Central memory CD8-positive, alpha-beta T cell (primary cell): ENCODE results near the gene CENPE.

Experiments
- ATAC-seq: fragments of 150-1000 bp; cut with Tn5 transposase; replicated peaks from 2 replicates; pipeline ENCODE4 v1.10.0; 2022; ENCODE audit warnings: mild to moderate bottlenecking, moderate FRiP score, moderate number of reproducible peaks; ENCODE audit not compliant: poor library complexity, severe bottlenecking; ENCODE audit errors: extremely low read depth
- DNase-seq, 2 donors: peaks; one replicate each; pipeline ENCODE4 v3.0.0; 2021; ENCODE audit warnings: low spot score in 2 of 2
- H3K27ac Mint-ChIP-seq: one replicate; pipeline ENCODE4 v1.8.0; 2022; ENCODE audit warnings: low read depth, mild to moderate bottlenecking, moderate library complexity, mixed read lengths
- H3K27me3 Mint-ChIP-seq: one replicate; pipeline ENCODE4 v1.8.0; 2022; ENCODE audit warnings: mixed read lengths
- H3K36me3 Mint-ChIP-seq: one replicate; pipeline ENCODE4 v1.8.0; 2022; ENCODE audit warnings: mild to moderate bottlenecking, moderate library complexity, mixed read lengths; ENCODE audit not compliant: insufficient read depth
- H3K4me1 Mint-ChIP-seq: one replicate; pipeline ENCODE4 v1.8.0; 2022; ENCODE audit warnings: mixed read lengths
- H3K4me3 Mint-ChIP-seq: one replicate; pipeline ENCODE4 v1.8.0; 2022; ENCODE audit warnings: mild to moderate bottlenecking, moderate library complexity, mixed read lengths
- H3K9me3 Mint-ChIP-seq: one replicate; pipeline ENCODE4 v1.8.0; 2022; ENCODE audit warnings: mixed read lengths

CENPE gene

DNA sequence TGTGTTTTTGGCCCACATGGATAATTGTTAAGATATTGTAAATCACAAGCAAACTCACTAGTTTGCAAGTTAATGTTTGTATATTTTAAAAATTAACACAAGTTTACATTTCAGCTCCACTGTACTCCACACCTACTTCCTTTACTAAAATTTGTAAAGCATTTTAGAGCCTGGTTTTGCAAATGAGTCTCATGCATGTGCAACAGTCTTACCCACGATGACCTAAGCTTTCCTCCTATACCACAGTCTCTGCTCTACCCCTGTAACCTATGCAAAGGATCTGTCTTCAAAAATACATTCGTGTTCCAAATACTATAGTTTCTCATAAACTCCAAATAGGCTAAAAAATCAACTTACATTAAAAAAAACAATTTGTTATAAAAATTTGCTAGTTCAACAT lies 108.7 kb downstream of the CENPE start:
- Mint-ChIP-seq H3K27ac (no peak overlapping the region), H3K4me1 (no peaks in the 10 kb centered on the region), H3K36me3 (peaks cover 15% of the 10 kb centered on the region), H3K9me3 (no peaks in the 10 kb centered on the region), H3K4me3 (no peak overlapping the region), H3K27me3 (no peaks in the 10 kb centered on the region)
- ATAC-seq (no peak), DNase-seq (no peak)

DNA sequence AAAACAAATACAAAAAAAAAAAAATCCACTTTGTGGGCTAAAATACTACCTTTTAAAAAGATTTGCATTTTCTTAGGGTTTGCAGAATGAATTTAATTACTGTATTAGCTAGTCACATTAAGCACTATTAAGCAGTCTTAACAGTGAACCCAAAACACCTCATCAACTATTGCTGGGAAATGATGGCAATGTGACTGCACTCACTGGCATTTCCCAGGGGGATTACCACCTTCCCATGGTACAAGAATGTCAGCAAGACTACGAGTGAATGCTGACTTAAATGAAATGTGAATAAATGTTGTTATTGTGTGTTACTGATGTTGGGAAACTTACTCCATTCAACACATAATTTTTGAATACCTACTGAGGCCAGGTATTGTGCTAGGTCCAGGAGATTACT lies 111.6 kb downstream of the CENPE start:
- no peak for ATAC-seq
- peaks cover 17% of the 10 kb centered on the region for H3K36me3 Mint-ChIP-seq
- no peak for DNase-seq
- H3K4me3 Mint-ChIP-seq, result no peak overlapping the region
- H3K27ac Mint-ChIP-seq, result no peak overlapping the region
- H3K9me3 Mint-ChIP-seq, result no peaks in the 10 kb centered on the region
- H3K4me1 Mint-ChIP-seq, result no peaks in the 10 kb centered on the region
- H3K27me3 Mint-ChIP-seq, result no peaks in the 10 kb centered on the region

DNA sequence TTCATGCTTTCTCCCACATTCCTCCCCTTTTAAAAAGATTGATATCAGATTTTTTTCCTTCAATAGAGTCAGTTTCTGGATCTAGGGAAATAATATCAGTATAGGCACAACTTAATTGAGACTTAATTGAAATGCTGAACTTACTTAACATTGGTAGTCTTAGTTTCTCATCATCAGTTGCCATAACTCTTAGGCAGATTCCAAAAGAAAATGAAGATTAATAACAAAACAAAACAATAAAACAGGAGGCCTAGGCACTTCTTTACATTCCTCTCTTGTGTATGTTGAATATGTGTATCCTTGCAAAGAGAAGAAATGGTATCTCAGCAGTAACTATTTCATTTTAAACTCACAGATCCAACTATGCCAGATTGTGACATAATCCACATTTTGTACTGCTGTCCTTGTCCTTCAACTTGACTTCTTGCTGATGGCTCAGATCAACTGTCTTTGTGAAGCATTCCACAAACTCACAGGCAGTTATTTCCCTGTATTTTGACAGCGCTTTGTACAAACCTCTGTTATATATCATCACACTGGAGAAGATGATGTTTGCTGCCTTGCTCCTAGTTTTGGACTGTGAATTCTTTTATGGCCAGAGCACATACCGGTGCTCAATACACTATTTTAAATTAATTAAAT lies 112.5 kb downstream of the CENPE start:
- Mint-ChIP-seq H3K4me1 (no peaks in the 10 kb centered on the region), H3K27ac (no peak overlapping the region), H3K36me3 (peaks cover 17% of the 10 kb centered on the region), H3K4me3 (no peak overlapping the region), H3K27me3 (no peaks in the 10 kb centered on the region), H3K9me3 (no peaks in the 10 kb centered on the region)
- DNase-seq (no peak), ATAC-seq (no peak)

DNA sequence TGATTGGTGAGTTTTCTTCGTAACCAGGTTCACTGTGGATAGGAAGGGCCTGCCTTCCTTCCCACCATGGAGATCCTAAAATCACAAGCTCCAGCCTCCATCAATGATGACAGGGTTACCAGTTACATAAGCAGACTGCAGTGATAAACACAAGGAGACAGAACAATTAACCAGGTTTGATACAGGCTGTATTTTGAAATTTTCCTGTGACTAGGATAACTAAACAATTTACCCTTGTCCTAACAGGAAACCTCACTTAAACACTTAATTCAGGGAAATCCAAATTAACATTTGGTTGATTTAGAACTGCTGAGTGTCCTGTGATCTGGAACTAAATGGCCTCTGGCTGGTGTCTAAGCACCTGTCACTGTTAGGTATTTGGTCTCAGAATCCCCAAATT lies 118.5 kb downstream of the CENPE start:
- Mint-ChIP-seq H3K36me3 (peaks cover 9% of the 10 kb centered on the region), H3K27me3 (no peaks in the 10 kb centered on the region), H3K9me3 (no peaks in the 10 kb centered on the region), H3K4me3 (no peak overlapping the region), H3K4me1 (peaks cover 31% of the 10 kb centered on the region), H3K27ac (peak overlapping the region; percentile 35)
- DNase-seq (no peak), ATAC-seq (no peak)

DNA sequence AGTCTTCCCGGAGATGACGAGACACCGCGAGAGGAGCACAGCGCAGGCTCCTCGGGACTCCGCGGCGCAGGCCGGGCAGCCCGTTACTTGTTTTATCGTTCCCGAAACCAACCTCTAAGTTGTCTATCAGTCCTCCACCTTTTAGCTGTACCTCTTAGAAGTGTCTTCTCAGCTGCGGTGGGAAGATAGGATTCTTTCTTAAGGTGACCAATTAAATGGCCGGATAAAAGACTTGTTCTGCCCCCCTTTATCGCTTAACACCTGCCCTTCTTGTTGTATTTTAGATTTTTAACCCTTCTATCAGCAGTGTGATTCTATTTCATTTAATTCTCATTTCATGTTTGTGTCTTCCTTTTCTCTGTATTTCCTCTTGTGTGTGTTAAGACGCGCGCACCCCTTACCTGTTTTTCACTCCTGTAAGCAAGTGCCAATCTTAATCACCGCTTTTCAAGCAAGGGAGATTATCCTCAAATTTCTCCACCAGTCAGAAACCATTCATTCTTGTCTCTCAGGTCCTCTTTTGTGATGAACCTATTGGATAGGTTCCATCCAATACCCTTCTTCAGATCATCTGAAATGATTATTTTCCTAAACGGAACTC lies 121.3 kb downstream of the CENPE start, which contains the start of gene SLC9B2:
SLC9B2 (minus strand) TSS at position 15 of the 601 bp plus-strand sequence. CDS start 9,211 bp downstream, outside the sequence.
- ATAC-seq (peak; percentile 35), DNase-seq (no peak)
- Mint-ChIP-seq H3K27ac (peak within 1 kb of the TSS; percentile 98), H3K36me3 (peaks cover 7% of the 10 kb centered on the region), H3K4me1 (peaks cover 34% of the 10 kb centered on the region), H3K27me3 (no peaks in the 10 kb centered on the region), H3K4me3 (peak within 1 kb of the TSS; percentile 83), H3K9me3 (no peaks in the 10 kb centered on the region)

DNA sequence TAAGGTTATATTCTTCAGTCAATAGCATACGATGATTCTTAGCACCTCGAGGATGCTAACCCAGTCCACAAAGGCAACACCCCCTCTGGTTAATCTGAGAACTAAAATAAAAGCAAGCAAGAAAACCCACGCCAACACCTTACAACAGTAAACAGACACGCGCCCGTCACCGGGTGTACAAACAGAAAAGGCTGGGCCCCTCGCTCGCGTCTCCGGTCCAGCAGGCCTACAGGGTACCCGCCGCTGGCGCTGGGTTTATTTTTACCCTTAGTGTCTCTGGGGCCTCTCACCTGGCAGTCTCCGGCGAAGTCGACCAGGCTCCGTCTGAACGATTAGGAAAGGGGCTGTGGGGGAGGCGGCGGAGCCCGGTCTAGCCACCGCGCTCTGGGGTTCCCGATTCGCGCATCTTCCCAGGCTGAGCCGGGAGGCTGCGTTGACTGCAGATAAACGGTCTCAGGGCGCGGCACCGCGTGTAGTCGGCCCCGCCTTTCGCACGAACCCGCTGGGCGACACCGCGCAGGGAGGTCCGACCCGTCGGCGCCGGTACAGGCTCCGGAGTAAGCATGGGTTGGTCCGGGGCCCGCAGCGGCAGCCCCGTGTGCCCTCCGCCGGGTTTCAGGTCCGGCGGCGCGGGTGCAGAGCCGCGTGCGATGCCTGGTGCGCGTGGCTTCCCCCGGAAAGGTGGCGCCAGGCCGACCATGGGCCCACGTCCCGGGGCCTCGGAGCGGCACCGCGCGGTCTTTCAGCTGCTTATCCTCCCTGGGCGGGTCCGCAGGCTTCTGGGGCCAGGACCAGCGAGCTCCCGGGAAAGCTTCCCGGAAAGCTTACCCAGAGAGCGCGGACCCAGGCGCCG lies 122.0 kb downstream of the CENPE start:
- Mint-ChIP-seq H3K27ac (peak overlapping the region; percentile 98), H3K27me3 (no peaks in the 10 kb centered on the region), H3K4me1 (peaks cover 34% of the 10 kb centered on the region), H3K36me3 (peaks cover 7% of the 10 kb centered on the region), H3K9me3 (no peaks in the 10 kb centered on the region), H3K4me3 (peak overlapping the region; percentile 83)
- ATAC-seq, result peak; percentile 88
- peak; percentile 62 to 76 for DNase-seq

DNA sequence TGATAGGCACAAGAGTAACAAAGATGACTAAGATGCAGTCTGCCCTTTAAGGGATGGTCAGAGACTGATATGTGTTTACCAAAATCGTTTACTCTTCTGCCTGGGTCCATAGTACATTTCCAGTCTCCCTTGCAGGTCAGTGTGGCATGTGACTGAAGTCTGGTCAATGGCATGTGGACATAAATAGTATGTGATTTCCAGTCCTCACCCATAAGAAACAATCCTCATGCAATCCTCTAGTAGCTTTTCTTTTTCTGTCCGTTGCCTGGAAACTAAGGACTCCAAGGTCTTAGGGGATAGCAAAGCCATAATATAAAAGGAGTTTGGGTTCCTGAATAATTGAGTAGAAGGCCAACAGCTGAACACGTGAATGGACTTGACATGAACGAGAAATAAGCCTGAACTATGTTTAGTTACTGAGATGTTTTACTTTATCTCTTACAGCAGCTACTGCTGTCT lies 122.7 kb downstream of the CENPE start:
- H3K4me3 Mint-ChIP-seq, result peak overlapping the region; percentile 83
- DNase-seq, result no peak
- peaks cover 39% of the 10 kb centered on the region for H3K4me1 Mint-ChIP-seq
- ATAC-seq, result no peak
- H3K9me3 Mint-ChIP-seq, result no peaks in the 10 kb centered on the region
- H3K27me3 Mint-ChIP-seq, result no peaks in the 10 kb centered on the region
- peak overlapping the region; percentile 98 for H3K27ac Mint-ChIP-seq
- peaks cover 7% of the 10 kb centered on the region for H3K36me3 Mint-ChIP-seq

DNA sequence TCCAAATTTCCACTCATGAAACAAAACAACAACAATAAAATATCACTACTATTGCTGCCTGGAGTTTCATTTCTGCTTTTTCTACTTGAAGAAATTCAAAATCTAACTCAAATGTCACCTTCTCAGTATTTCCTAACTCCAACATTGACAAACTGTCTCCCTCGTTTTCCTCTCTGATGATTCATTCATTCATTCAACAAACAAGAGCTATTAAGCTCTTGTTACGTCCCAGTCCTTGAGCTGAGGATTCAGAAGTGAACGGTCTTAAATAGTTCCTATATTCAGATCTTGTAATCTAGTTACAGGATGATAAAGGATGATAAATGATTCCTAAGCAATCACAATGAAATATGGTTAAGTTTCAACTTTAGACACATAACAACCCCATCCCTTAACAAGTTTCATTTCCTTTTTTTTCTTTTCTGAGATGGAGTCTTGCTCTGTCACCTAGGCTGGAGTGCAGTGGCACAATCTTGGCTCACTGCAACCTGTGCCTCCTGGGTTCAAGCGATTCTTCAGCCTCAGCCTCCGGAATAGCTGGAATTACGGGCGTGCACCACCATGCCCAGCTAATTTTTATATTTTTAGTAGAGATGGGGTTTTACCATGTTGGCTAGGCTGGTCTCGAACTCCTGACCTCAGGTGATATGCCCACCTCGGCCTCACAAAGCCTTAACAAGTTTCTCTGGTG lies 123.3 kb downstream of the CENPE start:
- H3K27me3 Mint-ChIP-seq, result no peaks in the 10 kb centered on the region
- ATAC-seq, result no peak

DNA sequence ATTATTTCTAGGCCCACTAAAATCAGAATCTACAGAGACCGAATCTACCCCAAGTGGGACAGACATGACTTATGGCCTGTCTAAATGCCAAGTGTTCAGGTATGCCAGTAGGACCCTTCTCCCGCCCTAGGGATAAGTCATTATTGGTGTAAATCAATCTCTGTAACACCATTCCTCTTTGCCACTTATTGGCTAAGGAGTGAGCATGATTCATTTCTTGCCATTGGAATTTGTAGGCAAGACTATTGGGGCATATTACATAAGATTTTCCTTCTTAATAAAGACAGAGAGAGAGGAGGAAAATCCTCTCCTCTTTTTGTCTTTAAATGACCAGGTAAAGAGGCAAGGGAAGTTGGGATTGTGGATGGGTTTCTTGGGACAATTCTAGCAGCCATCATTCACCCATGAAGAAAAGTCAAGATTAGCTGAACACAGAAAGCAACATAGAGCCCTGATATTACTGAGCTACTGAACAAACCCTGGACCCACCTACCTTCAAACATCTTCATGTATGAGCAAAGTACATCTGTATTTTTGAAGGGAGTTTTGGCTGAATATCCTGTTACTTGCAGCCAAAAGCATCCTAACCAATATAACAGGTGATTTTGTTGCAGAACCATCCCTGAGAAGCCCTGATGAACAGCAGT lies 124.2 kb downstream of the CENPE start:
- DNase-seq, result no peak
- H3K4me1 Mint-ChIP-seq, result peaks cover 34% of the 10 kb centered on the region
- H3K4me3 Mint-ChIP-seq, result no peak overlapping the region
- no peaks in the 10 kb centered on the region for H3K9me3 Mint-ChIP-seq
- H3K36me3 Mint-ChIP-seq, result peaks cover 7% of the 10 kb centered on the region
- ATAC-seq, result no peak
- no peak overlapping the region for H3K27ac Mint-ChIP-seq
- no peaks in the 10 kb centered on the region for H3K27me3 Mint-ChIP-seq

More for the DNA sequence above, 123.3 kb downstream of the CENPE start:
- Mint-ChIP-seq H3K4me3 (peak overlapping the region; percentile 83), H3K4me1 (peaks cover 39% of the 10 kb centered on the region), H3K9me3 (no peaks in the 10 kb centered on the region), H3K27ac (peak overlapping the region; percentile 98), H3K36me3 (peaks cover 7% of the 10 kb centered on the region)
- DNase-seq, result no peak

DNA sequence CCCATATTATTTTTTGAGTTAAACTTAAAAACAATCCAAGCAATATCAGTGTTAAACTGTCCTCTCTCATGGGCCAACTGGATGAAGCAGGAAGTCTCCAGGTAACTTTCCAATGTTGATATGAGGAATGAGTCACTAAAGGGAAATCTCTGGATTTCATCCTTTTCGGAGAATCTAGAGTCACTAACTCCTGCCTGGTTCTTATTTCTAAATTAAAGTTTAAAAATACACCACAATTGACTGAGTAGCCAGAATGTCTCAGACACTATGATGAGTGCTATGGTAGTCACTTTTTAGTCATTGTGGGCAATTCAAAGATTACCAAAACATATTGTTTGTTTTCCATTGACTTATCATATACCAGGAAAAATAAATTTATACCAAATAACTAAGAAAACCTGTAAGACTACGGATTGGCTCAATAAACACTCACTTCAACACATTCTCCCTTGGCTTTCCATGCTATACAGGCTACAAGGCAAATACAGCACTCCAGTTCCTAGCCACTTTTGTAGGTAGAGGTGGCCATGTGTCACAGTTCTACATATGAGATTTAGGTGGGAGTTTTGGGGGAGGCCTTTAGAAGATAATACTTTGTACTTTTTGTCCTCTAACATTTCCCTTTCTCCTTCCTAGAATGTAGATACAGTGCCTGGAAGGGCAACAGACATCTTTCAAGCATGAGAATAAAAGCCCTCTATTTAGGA lies 130.1 kb downstream of the CENPE start:
- Mint-ChIP-seq H3K4me3 (no peak overlapping the region), H3K4me1 (peaks cover 5% of the 10 kb centered on the region), H3K36me3 (peaks cover 8% of the 10 kb centered on the region), H3K27me3 (no peaks in the 10 kb centered on the region), H3K9me3 (no peaks in the 10 kb centered on the region), H3K27ac (no peak overlapping the region)
- ATAC-seq, result no peak
- DNase-seq, result no peak

DNA sequence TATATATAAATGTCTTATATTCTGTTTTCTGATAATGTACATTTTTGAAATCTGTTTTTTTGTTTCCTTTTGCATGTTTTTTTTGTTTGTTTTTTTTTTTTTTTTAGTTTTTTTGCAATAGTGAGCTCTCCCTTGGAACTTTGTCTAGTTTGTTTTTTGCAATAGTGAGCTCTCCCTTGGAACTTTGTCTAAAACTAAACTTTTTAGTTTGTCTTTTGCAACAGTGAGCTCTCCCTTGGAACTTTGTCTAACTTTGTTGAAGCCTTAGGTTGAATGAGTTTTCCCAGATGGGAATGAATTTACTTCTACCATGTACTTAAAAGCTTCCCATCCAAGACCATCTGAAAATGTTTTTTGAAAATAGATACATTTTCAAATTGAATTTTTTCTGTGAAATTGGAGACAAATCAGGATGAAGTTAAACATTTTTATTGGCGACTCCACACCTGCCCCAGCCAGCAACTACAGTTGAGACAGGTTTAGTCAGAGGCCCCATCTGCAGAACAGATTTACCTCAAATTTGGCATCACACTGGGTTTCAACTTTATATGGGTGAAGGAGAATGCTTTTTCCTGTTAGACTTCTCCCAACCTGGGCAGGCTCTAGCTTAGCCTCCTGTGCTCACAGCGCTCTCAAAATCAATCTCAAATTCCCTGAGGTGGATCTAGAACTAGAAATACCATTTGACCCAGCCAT lies 137.5 kb downstream of the CENPE start:
- ATAC-seq (no peak), DNase-seq (no peak)
- no peak overlapping the region for H3K27ac Mint-ChIP-seq
- H3K4me3 Mint-ChIP-seq, result no peak overlapping the region
- H3K27me3 Mint-ChIP-seq, result no peaks in the 10 kb centered on the region
- no peaks in the 10 kb centered on the region for H3K4me1 Mint-ChIP-seq
- H3K9me3 Mint-ChIP-seq, result no peaks in the 10 kb centered on the region
- H3K36me3 Mint-ChIP-seq, result peaks cover 16% of the 10 kb centered on the region
